T-helper 17 cell (primary cell): ENCODE measurements around the gene SMG7. TPM values are rescaled to one million over a fixed set of nuclear protein-coding genes. Genes with fewer than 3 reads are reported as not detected.

Source experiments
- ATAC-seq: fragments of 150-1000 bp; cut with Tn5 transposase; 2 replicates; pipeline ENCODE4 v1.10.0; 2021; ENCODE audit warnings: mild to moderate bottlenecking, moderate library complexity
- DNase-seq, 3 donors: peaks; one replicate each; pipeline versions ENCODE4 v3.0.0 to v3.0.0-alpha.2; 2020 to 2021
- H3K9me3 ChIP-seq: one replicate; pipeline ENCODE4 v1.7.0; 2013; ENCODE audit warnings: low read length, mild to moderate bottlenecking; ENCODE audit not compliant: control insufficient read depth, poor library complexity, severe bottlenecking
- H3K27ac Mint-ChIP-seq: one replicate; pipeline ENCODE4 v1.8.0; 2022; ENCODE audit warnings: mild to moderate bottlenecking, moderate library complexity, mixed read lengths
- H3K27me3 Mint-ChIP-seq: one replicate; pipeline ENCODE4 v1.8.0; 2022; ENCODE audit warnings: mixed read lengths
- H3K36me3 Mint-ChIP-seq: one replicate; pipeline ENCODE4 v1.8.0; 2022; ENCODE audit warnings: low read depth, mixed read lengths
- H3K4me1 Mint-ChIP-seq: one replicate; pipeline ENCODE4 v1.8.0; 2022; ENCODE audit warnings: mild to moderate bottlenecking, mixed read lengths
- H3K4me3 Mint-ChIP-seq: one replicate; pipeline ENCODE4 v1.8.0; 2022; ENCODE audit warnings: mild to moderate bottlenecking, moderate library complexity, mixed read lengths
- total RNA-seq, 4 donors: library from RNA in 2 of 4; stranded (reverse) in 2 of 4; gene quantifications; one replicate each; pipeline ENCODE4 v1.2.3 and lab custom pipeline; 2022 to 2026

The SMG7 gene
- total RNA-seq, 2 donors from 2014 or later = 50.6 to 51.0 TPM

- H3K9me3 ChIP-seq = no peaks in the 10 kb centered on the region
- peaks cover 11% of the 10 kb centered on the region for H3K4me1 Mint-ChIP-seq
- no peak for ATAC-seq
- no peak for DNase-seq
- no peak overlapping the region for H3K4me3 Mint-ChIP-seq
- peak overlapping the region; percentile 47 for H3K27ac Mint-ChIP-seq
- H3K36me3 Mint-ChIP-seq = no peaks in the 10 kb centered on the region
- no peaks in the 10 kb centered on the region for H3K27me3 Mint-ChIP-seq
Observed at GRCh38 chr1:183582021-183582713, 109.9 kb downstream of the SMG7 start.

GRCh38 chr1:183583466-183583865, 111.2 kb downstream of the SMG7 start:
- no peak overlapping the region for H3K27ac Mint-ChIP-seq
- H3K27me3 Mint-ChIP-seq = no peaks in the 10 kb centered on the region
- no peaks in the 10 kb centered on the region for H3K36me3 Mint-ChIP-seq
- H3K4me1 Mint-ChIP-seq = peaks cover 11% of the 10 kb centered on the region
- H3K4me3 Mint-ChIP-seq = no peak overlapping the region
- peak; percentile 46 for ATAC-seq
- H3K9me3 ChIP-seq = no peaks in the 10 kb centered on the region
- no peak for DNase-seq

GRCh38 chr1:183584147-183584546, 111.8 kb downstream of the SMG7 start:
- peak overlapping the region; percentile 65 for H3K27ac Mint-ChIP-seq
- DNase-seq (no peak), ATAC-seq (no peak)
- H3K4me1 Mint-ChIP-seq = peaks cover 18% of the 10 kb centered on the region
- no peaks in the 10 kb centered on the region for H3K9me3 ChIP-seq
- no peaks in the 10 kb centered on the region for H3K36me3 Mint-ChIP-seq
- no peak overlapping the region for H3K4me3 Mint-ChIP-seq
- H3K27me3 Mint-ChIP-seq = no peaks in the 10 kb centered on the region

GRCh38 chr1:183585038-183585437, 112.7 kb downstream of the SMG7 start:
- Mint-ChIP-seq H3K4me3 (no peak overlapping the region), H3K36me3 (no peaks in the 10 kb centered on the region), H3K4me1 (peaks cover 22% of the 10 kb centered on the region), H3K27me3 (no peaks in the 10 kb centered on the region), H3K27ac (peak overlapping the region; percentile 65)
- ATAC-seq (no peak), DNase-seq (no peak)
- H3K9me3 ChIP-seq = no peaks in the 10 kb centered on the region

- no peaks in the 10 kb centered on the region for H3K27me3 Mint-ChIP-seq
Observed at GRCh38 chr1:183586455-183586854, 114.2 kb downstream of the SMG7 start.

GRCh38 chr1:183586926-183587325, 114.6 kb downstream of the SMG7 start:
- no peak for ATAC-seq
- no peaks in the 10 kb centered on the region for H3K27me3 Mint-ChIP-seq
- no peak for DNase-seq
- H3K36me3 Mint-ChIP-seq = no peaks in the 10 kb centered on the region
- H3K9me3 ChIP-seq = no peaks in the 10 kb centered on the region
- H3K4me1 Mint-ChIP-seq = peaks cover 28% of the 10 kb centered on the region
- H3K4me3 Mint-ChIP-seq = no peak overlapping the region
- H3K27ac Mint-ChIP-seq = no peak overlapping the region

More at GRCh38 chr1:183586455-183586854, 114.2 kb downstream of the SMG7 start:
- no peaks in the 10 kb centered on the region for H3K9me3 ChIP-seq
- no peak overlapping the region for H3K4me3 Mint-ChIP-seq
- DNase-seq (no peak), ATAC-seq (no peak)
- no peaks in the 10 kb centered on the region for H3K36me3 Mint-ChIP-seq
- H3K4me1 Mint-ChIP-seq = peaks cover 28% of the 10 kb centered on the region
- no peak overlapping the region for H3K27ac Mint-ChIP-seq

- peaks cover 7% of the 10 kb centered on the region for H3K36me3 Mint-ChIP-seq
- DNase-seq (no peak), ATAC-seq (no peak)
- H3K9me3 ChIP-seq = no peaks in the 10 kb centered on the region
- H3K4me3 Mint-ChIP-seq = peak overlapping the region; percentile 26
- H3K4me1 Mint-ChIP-seq = peaks cover 40% of the 10 kb centered on the region
- peak overlapping the region; percentile 54 for H3K27ac Mint-ChIP-seq
- H3K27me3 Mint-ChIP-seq = peaks cover 9% of the 10 kb centered on the region
Observed at GRCh38 chr1:183588827-183589226, 116.5 kb downstream of the SMG7 start.

- no peaks in the 10 kb centered on the region for H3K9me3 ChIP-seq
- ATAC-seq = no peak
- Mint-ChIP-seq H3K27me3 (peaks cover 11% of the 10 kb centered on the region), H3K4me3 (peak overlapping the region; percentile 26), H3K36me3 (peaks cover 7% of the 10 kb centered on the region), H3K27ac (peak overlapping the region; percentile 54), H3K4me1 (peaks cover 40% of the 10 kb centered on the region)
- no peak for DNase-seq
Observed at GRCh38 chr1:183589384-183589783, 117.1 kb downstream of the SMG7 start.

GRCh38 chr1:183589874-183590243, 117.6 kb downstream of the SMG7 start:
- Mint-ChIP-seq H3K4me3 (peak overlapping the region; percentile 61), H3K27me3 (peaks cover 11% of the 10 kb centered on the region), H3K27ac (peak overlapping the region; percentile 54), H3K36me3 (peaks cover 7% of the 10 kb centered on the region), H3K4me1 (peaks cover 37% of the 10 kb centered on the region)
- ATAC-seq (peak; percentile 35), DNase-seq (no peak)
- no peaks in the 10 kb centered on the region for H3K9me3 ChIP-seq

- peaks cover 7% of the 10 kb centered on the region for H3K36me3 Mint-ChIP-seq
- no peaks in the 10 kb centered on the region for H3K9me3 ChIP-seq
- peaks cover 11% of the 10 kb centered on the region for H3K27me3 Mint-ChIP-seq
- ATAC-seq = peak; percentile 79
- peak within 1 kb of the TSS; percentile 61 for H3K4me3 Mint-ChIP-seq
- DNase-seq = no peak
- peaks cover 36% of the 10 kb centered on the region for H3K4me1 Mint-ChIP-seq
- H3K27ac Mint-ChIP-seq = peak within 1 kb of the TSS; percentile 54
Observed at GRCh38 chr1:183590244-183591191, 118.2 kb downstream of the SMG7 start, which contains the start of gene NCF2. Gene NCF2, minus strand, starts transcription at chr1:183590459. Its CDS starts 130 bp downstream, at chr1:183590329.

- Mint-ChIP-seq H3K27ac (peak overlapping the region; percentile 54), H3K4me3 (peak overlapping the region; percentile 56), H3K27me3 (peaks cover 11% of the 10 kb centered on the region), H3K36me3 (peaks cover 7% of the 10 kb centered on the region), H3K4me1 (peaks cover 36% of the 10 kb centered on the region)
- DNase-seq (no peak), ATAC-seq (no peak)
- H3K9me3 ChIP-seq = no peaks in the 10 kb centered on the region
Observed at GRCh38 chr1:183592733-183593132, 120.4 kb downstream of the SMG7 start.

GRCh38 chr1:183593356-183593755, 121.1 kb downstream of the SMG7 start:
- Mint-ChIP-seq H3K4me1 (peaks cover 38% of the 10 kb centered on the region), H3K27ac (peak overlapping the region; percentile 54), H3K27me3 (peaks cover 16% of the 10 kb centered on the region), H3K36me3 (peaks cover 7% of the 10 kb centered on the region), H3K4me3 (no peak overlapping the region)
- ATAC-seq (no peak), DNase-seq (no peak)
- H3K9me3 ChIP-seq = no peaks in the 10 kb centered on the region

GRCh38 chr1:183595537-183595936, 123.2 kb downstream of the SMG7 start:
- H3K9me3 ChIP-seq = no peaks in the 10 kb centered on the region
- DNase-seq (no peak), ATAC-seq (no peak)
- Mint-ChIP-seq H3K4me1 (peaks cover 21% of the 10 kb centered on the region), H3K27me3 (peaks cover 19% of the 10 kb centered on the region), H3K4me3 (no peak overlapping the region), H3K27ac (no peak overlapping the region), H3K36me3 (peaks cover 7% of the 10 kb centered on the region)
